Loucy (cell line): ENCODE measurements around the gene RIPK4.

Experiments used
- H2AFZ ChIP-seq: fragments of 200-600 bp; sonication (generic); 2 replicates; pipeline ENCODE4 v1.6.0; 2016; ENCODE audit warnings: antibody characterized with exemption, mild to moderate bottlenecking, low read length, moderate library complexity
- H3F3A ChIP-seq: fragments of 200-600 bp; 2 replicates; pipeline ENCODE4 v1.6.0; 2016; ENCODE audit warnings: antibody characterized with exemption, low read depth, mild to moderate bottlenecking
- H3K27me3 ChIP-seq: fragments of 200-600 bp; sonication (generic); 2 replicates; pipeline ENCODE4 v1.6.1; 2014; ENCODE audit warnings: low read length, mild to moderate bottlenecking; ENCODE audit not compliant: insufficient read depth, poor library complexity, severe bottlenecking
- H3K36me3 ChIP-seq: fragments of 200-600 bp; sonication (generic); 2 replicates; pipeline ENCODE4 v1.6.1; 2016; ENCODE audit warnings: low read length; ENCODE audit not compliant: insufficient read depth
- H3K4me1 ChIP-seq: fragments of 200-600 bp; sonication (generic); 2 replicates; pipeline ENCODE4 v1.5.1; 2014; ENCODE audit warnings: low read length, mild to moderate bottlenecking; ENCODE audit not compliant: insufficient read depth, poor library complexity, severe bottlenecking
- H3K4me2 ChIP-seq: fragments of 200-600 bp; sonication (generic); 2 replicates; pipeline ENCODE4 v1.6.0; 2014; ENCODE audit warnings: antibody characterized with exemption, low read length, low read depth, mild to moderate bottlenecking; ENCODE audit not compliant: poor library complexity, severe bottlenecking
- H3K4me3 ChIP-seq: fragments of 200-600 bp; sonication (generic); 2 replicates; pipeline ENCODE4 v1.5.1; 2014; ENCODE audit warnings: low read length, mild to moderate bottlenecking, mixed read lengths; ENCODE audit not compliant: poor library complexity, severe bottlenecking
- H3K79me2 ChIP-seq: fragments of 200-600 bp; sonication (generic); 2 replicates; pipeline ENCODE4 v1.6.1; 2014; ENCODE audit warnings: low read length; ENCODE audit not compliant: insufficient read depth
- H3K9ac ChIP-seq: fragments of 200-600 bp; sonication (generic); 2 replicates; pipeline ENCODE4 v1.6.0; 2014; ENCODE audit warnings: mild to moderate bottlenecking, low read depth, low read length, moderate library complexity; ENCODE audit not compliant: poor library complexity, severe bottlenecking
- H3K9me2 ChIP-seq: fragments of 200-600 bp; sonication (generic); replicated peaks from 2 replicates; pipeline ENCODE4 v1.6.1; 2016; ENCODE audit warnings: low read depth, low read length, mixed read lengths
- H3K9me3 ChIP-seq: fragments of 200-600 bp; sonication (generic); 2 replicates; pipeline ENCODE4 v1.6.1; 2014; ENCODE audit warnings: mild to moderate bottlenecking, antibody characterized with exemption, low read length, low read depth; ENCODE audit not compliant: insufficient read depth
- H4K20me1 ChIP-seq: fragments of 200-600 bp; sonication (generic); 2 replicates; pipeline ENCODE4 v1.6.0; 2014; ENCODE audit warnings: antibody characterized with exemption, low read length, mild to moderate bottlenecking; ENCODE audit not compliant: insufficient read depth, poor library complexity, severe bottlenecking
- EZH2phosphoT487 ChIP-seq: fragments of 200-600 bp; IDR thresholded peaks from 2 replicates; pipeline ENCODE4 v1.6.1; 2018; ENCODE audit warnings: antibody characterized with exemption, mild to moderate bottlenecking, moderate library complexity, borderline replicate concordance
- TF ChIP-seq, protein P1 (sequence below): fragments of 200-600 bp; sonication (generic); conservative IDR thresholded peaks from 2 replicates; pipeline ENCODE4 v1.5.1; 2014; ENCODE audit warnings: mild to moderate bottlenecking, antibody characterized with exemption, low read length

RIPK4 gene

DNA sequence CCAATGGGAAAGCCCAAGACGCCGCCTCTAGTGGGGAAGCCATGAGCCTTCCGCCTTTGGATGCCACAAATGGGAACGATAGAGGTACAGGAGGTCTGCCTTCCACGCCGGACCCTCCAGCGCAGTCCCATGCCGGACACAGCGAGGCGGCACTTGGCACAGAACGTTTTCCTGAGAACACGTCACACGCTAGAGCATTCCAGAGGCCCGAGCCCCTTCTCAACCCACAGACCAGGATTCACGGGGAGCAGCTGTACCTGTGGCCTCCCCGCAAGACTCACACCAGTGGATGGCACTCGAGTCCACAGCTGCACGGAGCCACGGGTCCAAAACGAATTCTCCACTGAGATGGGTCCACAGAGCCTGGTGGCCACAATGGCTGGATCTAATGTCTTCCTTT lies 31.5 kb upstream of the RIPK4 start:
- H3K36me3 ChIP-seq = peaks cover 43% of the 10 kb centered on the region; the same call in 1 of the 2 replicates

DNA sequence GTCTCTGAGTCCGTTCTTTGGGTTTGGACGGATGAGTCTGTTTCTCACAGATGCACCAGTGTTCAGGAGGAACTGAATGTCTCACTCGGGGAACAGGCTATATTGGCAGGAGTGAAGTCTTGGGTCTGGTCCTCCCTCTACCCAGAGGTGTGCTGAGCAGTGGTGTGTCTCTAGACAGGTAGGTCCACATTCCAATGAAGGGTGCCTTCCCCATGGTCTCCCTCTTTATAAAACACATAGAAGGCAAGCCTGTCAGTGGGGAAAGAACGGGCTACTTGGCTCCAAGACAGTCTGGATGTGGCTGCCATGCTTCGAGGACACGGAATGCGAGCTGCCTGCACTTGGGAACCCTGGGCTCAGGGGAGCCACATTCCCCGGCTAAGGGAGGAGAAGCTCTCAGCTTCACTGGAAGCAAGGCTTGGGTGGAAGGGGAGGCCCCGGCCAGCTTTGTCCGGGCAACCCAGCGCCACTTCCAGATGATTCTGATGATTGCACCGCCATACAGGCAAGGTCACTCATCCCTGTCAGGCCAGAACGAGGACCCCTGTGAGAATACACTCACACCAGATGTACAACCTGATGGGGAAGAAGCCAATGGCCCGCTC lies 29.7 kb upstream of the RIPK4 start:
- H3K9me3 ChIP-seq = peaks cover 7% of the 10 kb centered on the region; the same call in 1 of the 2 replicates
- no peak for TF ChIP-seq EZH2phosphoT487
- TF ChIP-seq, protein P1, sequence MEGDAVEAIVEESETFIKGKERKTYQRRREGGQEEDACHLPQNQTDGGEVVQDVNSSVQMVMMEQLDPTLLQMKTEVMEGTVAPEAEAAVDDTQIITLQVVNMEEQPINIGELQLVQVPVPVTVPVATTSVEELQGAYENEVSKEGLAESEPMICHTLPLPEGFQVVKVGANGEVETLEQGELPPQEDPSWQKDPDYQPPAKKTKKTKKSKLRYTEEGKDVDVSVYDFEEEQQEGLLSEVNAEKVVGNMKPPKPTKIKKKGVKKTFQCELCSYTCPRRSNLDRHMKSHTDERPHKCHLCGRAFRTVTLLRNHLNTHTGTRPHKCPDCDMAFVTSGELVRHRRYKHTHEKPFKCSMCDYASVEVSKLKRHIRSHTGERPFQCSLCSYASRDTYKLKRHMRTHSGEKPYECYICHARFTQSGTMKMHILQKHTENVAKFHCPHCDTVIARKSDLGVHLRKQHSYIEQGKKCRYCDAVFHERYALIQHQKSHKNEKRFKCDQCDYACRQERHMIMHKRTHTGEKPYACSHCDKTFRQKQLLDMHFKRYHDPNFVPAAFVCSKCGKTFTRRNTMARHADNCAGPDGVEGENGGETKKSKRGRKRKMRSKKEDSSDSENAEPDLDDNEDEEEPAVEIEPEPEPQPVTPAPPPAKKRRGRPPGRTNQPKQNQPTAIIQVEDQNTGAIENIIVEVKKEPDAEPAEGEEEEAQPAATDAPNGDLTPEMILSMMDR = no peak

More for the DNA sequence above, 31.5 kb upstream of the RIPK4 start:
- Histone ChIP-seq H3F3A (no peaks in the 10 kb centered on the region), H3K4me1 (no peaks in the 10 kb centered on the region), H4K20me1 (no peaks in the 10 kb centered on the region), H2AFZ (no peak overlapping the region), H3K9ac (no peak overlapping the region), H3K79me2 (no peaks in the 10 kb centered on the region), H3K9me3 (no peaks in the 10 kb centered on the region; the same call in 1 of the 2 replicates), H3K27me3 (no peaks in the 10 kb centered on the region), H3K4me3 (no peak overlapping the region), H3K9me2 (no peaks in the 10 kb centered on the region), H3K4me2 (no peak overlapping the region)
- TF ChIP-seq, protein P1 = no peak
- TF ChIP-seq EZH2phosphoT487 = no peak

DNA sequence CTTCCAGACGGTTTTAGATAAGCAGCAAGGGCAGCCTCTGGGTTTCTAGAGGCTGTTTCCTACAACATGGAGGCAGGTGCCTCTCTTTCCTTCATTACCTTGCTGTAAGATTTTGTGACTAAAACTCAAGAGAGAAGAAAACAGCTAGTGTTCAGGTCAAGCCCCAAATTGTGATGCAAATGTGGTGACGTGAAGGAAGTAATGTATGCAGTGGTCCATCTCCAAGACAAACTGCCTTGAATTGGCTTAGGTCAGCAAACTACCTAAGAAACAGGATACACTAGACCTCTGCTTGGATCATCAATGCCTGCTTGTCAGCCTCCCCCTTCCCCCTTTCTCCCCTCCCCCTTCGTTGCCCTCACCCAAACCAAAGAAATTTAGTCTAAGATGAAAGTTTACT lies 28.9 kb upstream of the RIPK4 start:
- H3F3A ChIP-seq = no peaks in the 10 kb centered on the region
- H3K36me3 ChIP-seq = peaks cover 21% of the 10 kb centered on the region; the same call in 1 of the 2 replicates
- no peaks in the 10 kb centered on the region for H4K20me1 ChIP-seq
- H3K9me3 ChIP-seq = peaks cover 7% of the 10 kb centered on the region; the same call in 1 of the 2 replicates
- H3K27me3 ChIP-seq = no peaks in the 10 kb centered on the region
- H3K9ac ChIP-seq = no peak overlapping the region
- H3K4me1 ChIP-seq = no peaks in the 10 kb centered on the region
- H3K9me2 ChIP-seq = no peaks in the 10 kb centered on the region
- no peak overlapping the region for H2AFZ ChIP-seq
- H3K79me2 ChIP-seq = no peaks in the 10 kb centered on the region
- H3K4me2 ChIP-seq = no peak overlapping the region
- H3K4me3 ChIP-seq = no peak overlapping the region
- TF ChIP-seq EZH2phosphoT487 = no peak
- TF ChIP-seq, protein P1 = no peak

More for the DNA sequence above, 29.7 kb upstream of the RIPK4 start:
- H3K4me2 ChIP-seq = no peak overlapping the region
- no peaks in the 10 kb centered on the region for H4K20me1 ChIP-seq
- no peak overlapping the region for H3K9ac ChIP-seq
- H3K79me2 ChIP-seq = no peaks in the 10 kb centered on the region
- no peak overlapping the region for H2AFZ ChIP-seq
- H3K4me3 ChIP-seq = no peak overlapping the region
- H3K27me3 ChIP-seq = no peaks in the 10 kb centered on the region
- H3K36me3 ChIP-seq = peaks cover 30% of the 10 kb centered on the region; the same call in 1 of the 2 replicates
- no peaks in the 10 kb centered on the region for H3K9me2 ChIP-seq
- H3K4me1 ChIP-seq = no peaks in the 10 kb centered on the region
- H3F3A ChIP-seq = no peaks in the 10 kb centered on the region
